ENCODE measurements around the gene RMC1.

The RMC1 gene

DNA sequence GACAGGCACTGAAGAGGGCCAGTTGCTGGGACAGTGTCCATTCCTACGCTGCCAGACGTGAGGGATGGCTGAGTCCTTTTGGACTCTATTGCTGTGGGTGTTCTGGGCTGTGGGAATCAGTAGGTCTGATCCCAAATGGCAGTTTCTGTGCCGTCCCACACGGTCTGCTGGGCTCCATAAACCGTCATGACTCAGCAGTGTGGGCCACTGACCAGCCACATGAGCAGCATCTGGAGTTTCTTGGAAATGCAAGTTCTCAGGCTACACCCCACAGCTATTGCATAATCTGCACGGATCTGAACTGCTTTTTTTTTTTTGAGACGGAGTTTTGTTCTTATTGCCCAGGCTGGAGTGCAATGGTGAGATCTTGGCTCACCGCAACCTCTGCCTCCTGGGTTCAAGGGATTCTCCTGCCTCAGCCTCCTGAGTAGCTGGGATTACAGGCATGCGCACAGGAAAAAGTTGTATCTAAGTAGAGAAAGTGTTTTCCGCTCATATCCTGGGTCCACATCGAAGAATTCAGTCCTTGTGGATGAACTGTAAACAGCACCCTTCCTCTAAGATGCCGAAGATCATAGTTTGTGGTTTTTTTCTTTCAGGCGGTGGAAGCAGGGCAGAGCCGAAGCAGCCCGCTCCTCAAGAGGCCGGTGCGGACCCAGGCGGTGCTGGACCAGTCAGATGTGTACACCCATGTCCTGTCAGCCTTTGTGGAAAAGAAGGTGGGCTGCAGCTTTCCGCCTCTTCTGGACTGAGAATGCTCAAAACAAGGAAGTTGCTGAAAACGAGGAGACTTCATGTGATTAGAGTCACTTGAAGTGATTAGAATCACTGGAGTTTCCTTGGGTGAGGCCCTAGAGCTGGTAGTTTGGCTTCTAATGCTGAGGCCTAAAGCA is 25.5 kb downstream of the RMC1 start:
- no peak overlapping the region for H3K27ac ChIP-seq (ENCODE audit: low read depth in 2 of 2, low read length in 2 of 2)
- peaks cover 74 to 86% of the 10 kb centered on the region in 2 donors for H3K36me3 ChIP-seq (ENCODE audit: control insufficient read depth in 2 of 2, insufficient read depth in 2 of 2, low read length in 2 of 2)
- no peak overlapping the region for H3K9ac ChIP-seq (ENCODE audit: low read depth in 1 of 2, low read length in 2 of 2)
- H3K4me1 ChIP-seq (ENCODE audit: control insufficient read depth in 2 of 2, insufficient read depth in 2 of 2, low read length in 2 of 2) = no peaks in the 10 kb centered on the region
- no peaks in the 10 kb centered on the region for H3K27me3 ChIP-seq (ENCODE audit: control insufficient read depth in 2 of 2, insufficient read depth in 2 of 2, low read length in 2 of 2)
- H3K9me3 ChIP-seq (ENCODE audit: control insufficient read depth in 2 of 2, low read length in 2 of 2) = no peaks in the 10 kb centered on the region
- H3K4me3 ChIP-seq (ENCODE audit: low read length in 2 of 2) = no peak overlapping the region

GRCh38 chr18:23529604-23530003 is 26.3 kb downstream of the RMC1 start:
- no peak overlapping the region for H3K27ac ChIP-seq (ENCODE audit: low read depth in 2 of 2, low read length in 2 of 2)
- H3K36me3 ChIP-seq (ENCODE audit: control insufficient read depth in 2 of 2, insufficient read depth in 2 of 2, low read length in 2 of 2) = peaks cover 74 to 86% of the 10 kb centered on the region in 2 donors

DNA sequence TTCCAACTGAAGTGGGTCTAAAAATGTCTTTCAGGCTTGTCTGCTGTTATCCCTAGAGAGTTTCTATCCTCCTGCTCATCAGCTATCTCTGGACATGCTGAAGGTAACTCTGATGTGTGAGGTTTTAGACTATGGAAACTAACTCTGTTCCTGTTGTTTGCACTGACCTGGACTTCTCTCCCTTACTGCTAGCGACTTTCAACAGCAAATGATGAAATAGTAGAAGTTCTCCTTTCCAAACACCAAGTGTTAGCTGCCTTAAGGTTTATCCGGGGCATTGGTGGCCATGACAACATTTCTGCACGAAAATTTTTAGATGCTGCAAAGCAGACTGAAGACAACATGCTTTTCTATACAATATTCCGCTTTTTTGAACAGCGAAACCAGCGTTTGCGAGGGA is 26.9 kb downstream of the RMC1 start:
- Histone ChIP-seq H3K36me3 (ENCODE audit: control insufficient read depth in 2 of 2, insufficient read depth in 2 of 2, low read length in 2 of 2) (peaks cover 80 to 91% of the 10 kb centered on the region in 2 donors), H3K9ac (ENCODE audit: low read depth in 1 of 2, low read length in 2 of 2) (no peak overlapping the region), H3K9me3 (ENCODE audit: control insufficient read depth in 2 of 2, low read length in 2 of 2) (no peaks in the 10 kb centered on the region), H3K4me3 (ENCODE audit: low read length in 2 of 2) (no peak overlapping the region), H3K4me1 (ENCODE audit: control insufficient read depth in 2 of 2, insufficient read depth in 2 of 2, low read length in 2 of 2) (no peaks in the 10 kb centered on the region), H3K27me3 (ENCODE audit: control insufficient read depth in 2 of 2, insufficient read depth in 2 of 2, low read length in 2 of 2) (no peaks in the 10 kb centered on the region), H3K27ac (ENCODE audit: low read depth in 2 of 2, low read length in 2 of 2) (no peak overlapping the region)

More at GRCh38 chr18:23529604-23530003, 26.3 kb downstream of the RMC1 start:
- no peak overlapping the region for H3K4me3 ChIP-seq (ENCODE audit: low read length in 2 of 2)
- H3K9me3 ChIP-seq (ENCODE audit: control insufficient read depth in 2 of 2, low read length in 2 of 2) = no peaks in the 10 kb centered on the region
- H3K9ac ChIP-seq (ENCODE audit: low read depth in 1 of 2, low read length in 2 of 2) = no peak overlapping the region
- no peaks in the 10 kb centered on the region for H3K27me3 ChIP-seq (ENCODE audit: control insufficient read depth in 2 of 2, insufficient read depth in 2 of 2, low read length in 2 of 2)
- H3K4me1 ChIP-seq (ENCODE audit: control insufficient read depth in 2 of 2, insufficient read depth in 2 of 2, low read length in 2 of 2) = no peaks in the 10 kb centered on the region

DNA sequence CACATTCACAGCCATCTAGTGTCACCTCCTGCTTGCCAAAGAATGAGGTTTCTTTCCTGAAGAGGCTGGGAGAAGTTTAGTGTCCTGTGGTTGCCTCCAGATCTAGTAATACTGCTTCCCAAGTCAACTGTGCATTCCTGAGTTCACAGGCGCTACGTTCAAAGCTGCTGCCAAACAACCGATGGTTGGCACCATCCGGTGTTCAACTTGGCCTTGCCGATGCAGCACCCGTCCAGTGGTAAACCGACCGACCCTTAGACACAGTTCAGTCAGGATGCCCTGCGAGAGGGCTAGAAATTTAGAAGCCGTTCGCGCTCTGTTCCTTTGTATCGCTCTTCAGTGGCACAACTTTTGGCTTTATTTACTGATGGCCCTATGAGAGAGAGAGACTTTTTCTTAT is 28.6 kb downstream of the RMC1 start:
- Histone ChIP-seq H3K9ac (ENCODE audit: low read depth in 1 of 2, low read length in 2 of 2) (no peak overlapping the region), H3K36me3 (ENCODE audit: control insufficient read depth in 2 of 2, insufficient read depth in 2 of 2, low read length in 2 of 2) (peaks cover 78 to 93% of the 10 kb centered on the region in 2 donors), H3K27ac (ENCODE audit: low read depth in 2 of 2, low read length in 2 of 2) (no peak overlapping the region), H3K4me3 (ENCODE audit: low read length in 2 of 2) (no peak overlapping the region), H3K9me3 (ENCODE audit: control insufficient read depth in 2 of 2, low read length in 2 of 2) (no peaks in the 10 kb centered on the region), H3K27me3 (ENCODE audit: control insufficient read depth in 2 of 2, insufficient read depth in 2 of 2, low read length in 2 of 2) (no peaks in the 10 kb centered on the region), H3K4me1 (ENCODE audit: control insufficient read depth in 2 of 2, insufficient read depth in 2 of 2, low read length in 2 of 2) (no peaks in the 10 kb centered on the region)

DNA sequence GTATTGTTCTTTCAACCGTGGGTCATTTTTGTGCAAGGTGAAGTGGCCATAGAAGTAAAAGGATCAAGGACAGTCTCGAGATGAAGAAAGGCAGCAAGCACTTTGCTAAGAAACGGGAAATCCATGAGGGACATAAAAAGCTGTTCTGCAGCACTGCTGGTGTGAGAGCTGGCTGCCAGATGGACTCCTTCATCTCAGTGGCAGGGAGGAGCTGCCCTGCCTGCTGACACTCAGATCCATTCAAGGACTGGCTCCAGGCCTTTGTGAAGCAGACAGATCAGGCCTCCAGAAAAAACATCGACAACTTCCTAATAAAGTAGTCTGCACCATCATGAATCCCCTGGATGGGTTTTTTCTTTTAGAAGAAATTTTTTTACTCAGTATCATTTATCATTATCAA is 29.5 kb downstream of the RMC1 start:
- Histone ChIP-seq H3K9me3 (ENCODE audit: control insufficient read depth in 2 of 2, low read length in 2 of 2) (no peaks in the 10 kb centered on the region), H3K4me3 (ENCODE audit: low read length in 2 of 2) (no peak overlapping the region), H3K9ac (ENCODE audit: low read depth in 1 of 2, low read length in 2 of 2) (no peak overlapping the region), H3K27me3 (ENCODE audit: control insufficient read depth in 2 of 2, insufficient read depth in 2 of 2, low read length in 2 of 2) (no peaks in the 10 kb centered on the region), H3K4me1 (ENCODE audit: control insufficient read depth in 2 of 2, insufficient read depth in 2 of 2, low read length in 2 of 2) (no peaks in the 10 kb centered on the region), H3K36me3 (ENCODE audit: control insufficient read depth in 2 of 2, insufficient read depth in 2 of 2, low read length in 2 of 2) (peaks cover 76 to 92% of the 10 kb centered on the region in 2 donors), H3K27ac (ENCODE audit: low read depth in 2 of 2, low read length in 2 of 2) (no peak overlapping the region)

- H3K4me3 ChIP-seq (ENCODE audit: low read length in 2 of 2) = no peak overlapping the region
- no peaks in the 10 kb centered on the region for H3K4me1 ChIP-seq (ENCODE audit: control insufficient read depth in 2 of 2, insufficient read depth in 2 of 2, low read length in 2 of 2)
- no peak overlapping the region for H3K9ac ChIP-seq (ENCODE audit: low read depth in 1 of 2, low read length in 2 of 2)
- peaks cover 77 to 92% of the 10 kb centered on the region in 2 donors for H3K36me3 ChIP-seq (ENCODE audit: control insufficient read depth in 2 of 2, insufficient read depth in 2 of 2, low read length in 2 of 2)
- no peaks in the 10 kb centered on the region for H3K9me3 ChIP-seq (ENCODE audit: control insufficient read depth in 2 of 2, low read length in 2 of 2)
- no peaks in the 10 kb centered on the region for H3K27me3 ChIP-seq (ENCODE audit: control insufficient read depth in 2 of 2, insufficient read depth in 2 of 2, low read length in 2 of 2)
- no peak overlapping the region for H3K27ac ChIP-seq (ENCODE audit: low read depth in 2 of 2, low read length in 2 of 2)
These were observed 31.0 kb downstream of the RMC1 start for GRCh38 chr18:23534276-23534675.

DNA sequence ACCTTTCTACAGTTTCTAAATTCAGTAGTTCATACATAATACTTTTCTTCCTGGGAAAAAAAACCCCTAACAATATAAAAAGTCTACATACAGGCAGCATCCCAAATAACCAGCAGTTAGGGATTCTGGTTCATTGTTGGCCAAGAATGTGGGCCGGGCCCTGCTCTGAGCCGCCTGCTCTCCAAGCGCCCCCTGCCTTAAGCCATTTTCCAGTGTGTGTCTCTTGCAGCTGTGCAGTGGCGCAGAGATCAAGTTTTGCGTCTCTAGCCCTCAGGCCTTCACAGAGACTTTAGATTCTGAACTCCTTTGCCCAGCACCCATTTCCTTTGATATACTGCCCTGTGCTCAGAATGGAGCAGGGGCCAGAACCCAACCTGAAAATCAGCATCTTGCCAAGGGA is 32.9 kb downstream of the RMC1 start:
- Histone ChIP-seq H3K27ac (ENCODE audit: low read depth in 2 of 2, low read length in 2 of 2) (no peak overlapping the region), H3K4me1 (ENCODE audit: control insufficient read depth in 2 of 2, insufficient read depth in 2 of 2, low read length in 2 of 2) (peaks cover 0 to 2% of the 10 kb centered on the region in 2 donors), H3K36me3 (ENCODE audit: control insufficient read depth in 2 of 2, insufficient read depth in 2 of 2, low read length in 2 of 2) (peaks cover 75 to 93% of the 10 kb centered on the region in 2 donors)

DNA sequence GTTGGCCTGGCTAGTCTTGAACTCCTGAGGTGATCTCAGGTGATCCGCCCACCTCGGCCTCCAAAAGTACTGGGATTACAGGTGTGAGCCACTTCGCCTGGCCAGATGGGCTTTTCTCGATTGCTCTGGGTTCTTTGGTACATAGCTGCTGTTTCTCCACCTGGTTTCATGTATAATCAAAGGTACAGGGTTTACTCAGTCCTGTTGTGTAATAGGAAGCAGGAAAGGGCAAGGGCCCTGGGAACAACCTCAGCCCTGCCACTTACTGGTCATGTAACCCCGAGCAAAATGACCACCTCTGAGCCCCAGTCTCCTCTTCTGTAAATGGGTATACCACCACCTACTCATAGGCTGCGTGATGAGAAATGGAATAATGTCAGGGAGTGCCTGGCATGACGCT is 34.0 kb downstream of the RMC1 start:
- Histone ChIP-seq H3K9ac (ENCODE audit: low read depth in 1 of 2, low read length in 2 of 2) (no peak overlapping the region), H3K27ac (ENCODE audit: low read depth in 2 of 2, low read length in 2 of 2) (no peak overlapping the region), H3K4me3 (ENCODE audit: low read length in 2 of 2) (no peak overlapping the region), H3K9me3 (ENCODE audit: control insufficient read depth in 2 of 2, low read length in 2 of 2) (no peaks in the 10 kb centered on the region), H3K27me3 (ENCODE audit: control insufficient read depth in 2 of 2, insufficient read depth in 2 of 2, low read length in 2 of 2) (no peaks in the 10 kb centered on the region), H3K4me1 (ENCODE audit: control insufficient read depth in 2 of 2, insufficient read depth in 2 of 2, low read length in 2 of 2) (peaks cover 0 to 2% of the 10 kb centered on the region in 2 donors), H3K36me3 (ENCODE audit: control insufficient read depth in 2 of 2, insufficient read depth in 2 of 2, low read length in 2 of 2) (peaks cover 77 to 93% of the 10 kb centered on the region in 2 donors)

More for the DNA sequence above, 32.9 kb downstream of the RMC1 start:
- Histone ChIP-seq H3K9me3 (ENCODE audit: control insufficient read depth in 2 of 2, low read length in 2 of 2) (no peaks in the 10 kb centered on the region), H3K4me3 (ENCODE audit: low read length in 2 of 2) (no peak overlapping the region), H3K9ac (ENCODE audit: low read depth in 1 of 2, low read length in 2 of 2) (no peak overlapping the region), H3K27me3 (ENCODE audit: control insufficient read depth in 2 of 2, insufficient read depth in 2 of 2, low read length in 2 of 2) (no peaks in the 10 kb centered on the region)

DNA sequence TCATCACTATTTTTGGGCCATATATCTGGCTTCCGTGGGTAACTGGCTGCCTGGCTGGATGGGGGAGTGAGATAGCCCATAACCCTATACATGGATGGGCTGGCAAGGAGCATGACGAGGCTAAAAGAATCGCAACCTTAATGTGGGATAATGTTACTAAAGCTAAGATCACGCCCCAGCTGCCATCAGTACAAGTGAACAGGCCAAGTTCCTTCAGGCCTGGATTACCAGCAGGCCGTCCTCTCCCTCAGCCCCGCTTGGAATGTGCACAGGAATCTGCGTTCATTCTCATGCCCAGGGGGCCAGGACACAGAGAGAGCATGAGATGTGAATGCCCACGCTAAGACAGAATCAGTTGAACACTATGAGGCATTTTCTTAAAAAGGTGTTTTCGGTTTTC is 34.7 kb downstream of the RMC1 start:
- Histone ChIP-seq H3K27ac (ENCODE audit: low read depth in 2 of 2, low read length in 2 of 2) (no peak overlapping the region), H3K27me3 (ENCODE audit: control insufficient read depth in 2 of 2, insufficient read depth in 2 of 2, low read length in 2 of 2) (no peaks in the 10 kb centered on the region), H3K9me3 (ENCODE audit: control insufficient read depth in 2 of 2, low read length in 2 of 2) (no peaks in the 10 kb centered on the region), H3K36me3 (ENCODE audit: control insufficient read depth in 2 of 2, insufficient read depth in 2 of 2, low read length in 2 of 2) (peaks cover 76 to 94% of the 10 kb centered on the region in 2 donors), H3K4me1 (ENCODE audit: control insufficient read depth in 2 of 2, insufficient read depth in 2 of 2, low read length in 2 of 2) (peaks cover 0 to 2% of the 10 kb centered on the region in 2 donors), H3K9ac (ENCODE audit: low read depth in 1 of 2, low read length in 2 of 2) (no peak overlapping the region), H3K4me3 (ENCODE audit: low read length in 2 of 2) (no peak overlapping the region)

- Histone ChIP-seq H3K4me1 (ENCODE audit: control insufficient read depth in 2 of 2, insufficient read depth in 2 of 2, low read length in 2 of 2) (peaks cover 0 to 2% of the 10 kb centered on the region in 2 donors), H3K9me3 (ENCODE audit: control insufficient read depth in 2 of 2, low read length in 2 of 2) (no peaks in the 10 kb centered on the region), H3K36me3 (ENCODE audit: control insufficient read depth in 2 of 2, insufficient read depth in 2 of 2, low read length in 2 of 2) (peaks cover 72 to 90% of the 10 kb centered on the region in 2 donors), H3K9ac (ENCODE audit: low read depth in 1 of 2, low read length in 2 of 2) (no peak overlapping the region), H3K27ac (ENCODE audit: low read depth in 2 of 2, low read length in 2 of 2) (no peak overlapping the region), H3K4me3 (ENCODE audit: low read length in 2 of 2) (no peak overlapping the region), H3K27me3 (ENCODE audit: control insufficient read depth in 2 of 2, insufficient read depth in 2 of 2, low read length in 2 of 2) (no peaks in the 10 kb centered on the region)
These were observed 35.6 kb downstream of the RMC1 start for GRCh38 chr18:23538870-23539269.

Data from mucosa of rectum (tissue), 2 donors.